IMR-90 (cell line): Measurements from ENCODE around the gene ADPGK. TPM values are rescaled to one million over a fixed set of nuclear protein-coding genes. Genes with fewer than 3 reads are reported as not detected.

Experiments used
- ATAC-seq: fragments of 200-7000 bp; cut with Tn5 transposase; 2 replicates; pipeline ENCODE4 v1.9.1; 2020; ENCODE audit warnings: low read depth, mild to moderate bottlenecking, moderate library complexity
- BruUV-seq: library from RNA; stranded (reverse); fragments of 400-500 nt; replicated peaks from 2 replicates; lab custom pipeline; 2021; lab: Mats Ljungman, UMichigan
- CTCF ChIA-PET: fragments of 300-600 bp; formaldehyde crosslinking; extraction: SDS; loops from one replicate; lab custom pipeline; 2021; ENCODE audit warnings: antibody characterized with exemption; lab: Yijun Ruan, JAX
- POLR2A ChIA-PET: fragments of 300-600 bp; sonication (Branson Sonifier 250); formaldehyde crosslinking; loops from one replicate; lab custom pipeline; 2022; ENCODE audit warnings: antibody characterized with exemption; ENCODE audit not compliant: unreplicated experiment; lab: Charles Lee
- DNase-seq: peaks from one replicate; pipeline ENCODE4 v3.0.0; 2013
- H2AFZ ChIP-seq: replicated peaks from 2 replicates; pipeline ENCODE3; 2013; ENCODE audit warnings: low read length, mild to moderate bottlenecking; ENCODE audit not compliant: poor library complexity
- H2AK5ac ChIP-seq: 2 replicates; pipeline ENCODE4 v1.6.1; 2013; ENCODE audit warnings: low read depth, low read length, inconsistent platforms
- H2AK9ac ChIP-seq: replicated peaks from 2 replicates; pipeline ENCODE3; 2013; ENCODE audit warnings: mild to moderate bottlenecking, low read depth, low read length, moderate library complexity; ENCODE audit not compliant: poor library complexity
- H2BK120ac ChIP-seq: 2 replicates; pipeline ENCODE4 v1.6.1; 2013; ENCODE audit warnings: low read depth, low read length, inconsistent platforms
- H2BK15ac ChIP-seq: 3 replicates; pipeline ENCODE4 v1.6.1; 2013; ENCODE audit warnings: low read depth, low read length, inconsistent platforms
- H2BK20ac ChIP-seq: 2 replicates; pipeline ENCODE4 v1.6.1; 2013; ENCODE audit warnings: low read depth, mild to moderate bottlenecking, inconsistent platforms, low read length, moderate library complexity
- H2BK5ac ChIP-seq: 2 replicates; pipeline ENCODE4 v1.6.1; 2013; ENCODE audit warnings: mild to moderate bottlenecking, low read depth, low read length, inconsistent platforms; ENCODE audit not compliant: poor library complexity, severe bottlenecking
- H3K14ac ChIP-seq: replicated peaks from 2 replicates; pipeline ENCODE4 v1.6.1; 2013; ENCODE audit warnings: low read depth, low read length, inconsistent platforms
- H3K18ac ChIP-seq: 2 replicates; pipeline ENCODE4 v1.6.1; 2013; ENCODE audit warnings: low read depth, low read length, control low read depth
- H3K23ac ChIP-seq: 2 replicates; pipeline ENCODE4 v1.6.1; 2013; ENCODE audit warnings: low read depth, low read length, inconsistent platforms
- H3K27ac ChIP-seq: 2 replicates; pipeline ENCODE4 v1.5.1; 2013; ENCODE audit warnings: mild to moderate bottlenecking, control low read depth, low read length; ENCODE audit not compliant: insufficient read depth
- H3K27me3 ChIP-seq: 2 replicates; pipeline ENCODE4 v1.6.1; 2013; ENCODE audit warnings: low read length; ENCODE audit not compliant: control insufficient read depth, insufficient read depth
- H3K36me3 ChIP-seq: 2 replicates; pipeline ENCODE4 v1.6.1; 2013; ENCODE audit warnings: low read length, mixed read lengths; ENCODE audit not compliant: control insufficient read depth, insufficient read depth
- H3K4ac ChIP-seq: 2 replicates; pipeline ENCODE4 v1.6.1; 2013; ENCODE audit warnings: low read depth, low read length, inconsistent platforms
- H3K4me1 ChIP-seq: 2 replicates; pipeline ENCODE4 v1.6.1; 2013; ENCODE audit warnings: low read length, mixed read lengths; ENCODE audit not compliant: control insufficient read depth, insufficient read depth
- H3K4me2 ChIP-seq: 2 replicates; pipeline ENCODE4 v1.6.1; 2013; ENCODE audit warnings: low read depth, mild to moderate bottlenecking, control low read depth, low read length, moderate library complexity
- H3K4me3 ChIP-seq: 2 replicates; pipeline ENCODE4 v1.5.1; 2013; ENCODE audit warnings: low read depth, mild to moderate bottlenecking, control low read depth, low read length, moderate library complexity; ENCODE audit not compliant: insufficient read depth
- H3K56ac ChIP-seq: 2 replicates; pipeline ENCODE4 v1.6.1; 2013; ENCODE audit warnings: low read length, inconsistent platforms; ENCODE audit not compliant: insufficient read depth; ENCODE audit errors: extremely low read depth
- H3K79me1 ChIP-seq, 2 experiments: 2 replicates each; pipeline ENCODE4 v1.6.1; 2013; ENCODE audit warnings: low read length in 2 of 2, inconsistent platforms in 1 of 2, low read depth in 1 of 2
- H3K9ac ChIP-seq: 2 replicates; pipeline ENCODE4 v1.6.1; 2013; ENCODE audit warnings: low read depth, low read length, control low read depth
- H3K9me1 ChIP-seq: 2 replicates; pipeline ENCODE4 v1.6.1; 2013; ENCODE audit warnings: low read length, inconsistent platforms; ENCODE audit not compliant: insufficient read depth
- H3K9me3 ChIP-seq: 2 replicates; pipeline ENCODE4 v1.6.1; 2013; ENCODE audit warnings: low read length; ENCODE audit not compliant: control insufficient read depth, insufficient read depth
- H4K20me1 ChIP-seq: 2 replicates; pipeline ENCODE4 v1.6.1; 2013; ENCODE audit warnings: low read length, inconsistent platforms; ENCODE audit not compliant: insufficient read depth
- H4K5ac ChIP-seq: 2 replicates; pipeline ENCODE4 v1.6.1; 2013; ENCODE audit warnings: mild to moderate bottlenecking, low read depth, low read length, control low read depth
- H4K8ac ChIP-seq, 2 experiments: 2 replicates each; pipeline ENCODE4 v1.6.1; 2013; ENCODE audit warnings: low read depth in 2 of 2, low read length in 2 of 2, control low read depth in 1 of 2, inconsistent platforms in 1 of 2
- H4K91ac ChIP-seq: 2 replicates; pipeline ENCODE4 v1.6.1; 2013; ENCODE audit warnings: low read depth, low read length, inconsistent platforms; ENCODE audit not compliant: insufficient read depth
- MAFK ChIP-seq: IDR thresholded peaks from 2 replicates; pipeline ENCODE4 v1.6.1; 2012; ENCODE audit warnings: low read depth, low read length, improper control_type of control experiment
- whole genome bisulfite sequencing, 2 experiments: methylation state at CpG; one replicate each; pipeline versions ENCODE4 v1.1.5 to v1.1.7; 2013; ENCODE audit warnings: missing lambda C conversion rate in 2 of 2; ENCODE audit not compliant: insufficient read length in 1 of 2; ENCODE audit errors: extremely low coverage in 2 of 2; 5-methylcytosine and 5-hydroxymethylcytosine counted together
- dilution Hi-C: fragments of 300-500 bp; cut with HindIII; formaldehyde crosslinking; loops from one replicate; pipeline ENCODE4 v1.14.3; 2018; ENCODE audit warnings: low sequenced_read_pairs; ENCODE audit not compliant: unreplicated experiment
- in situ Hi-C: fragments of 300-500 bp; cut with MboI; formaldehyde crosslinking; loops from 3 replicates; pipeline ENCODE4 v1.14.3; 2019; ENCODE audit warnings: low sequenced_read_pairs, inconsistent platforms, mixed read lengths
- intact Hi-C: fragments of 100-400 bp; cut with micrococcal nuclease; formaldehyde crosslinking; loops from 2 replicates; pipeline ENCODE4 v1.10.0; 2022
- polyA plus RNA-seq, 3 experiments: library from polyadenylated mRNA; depleted of rRNA; stranded (reverse); fragments of >200 nt; gene quantifications; 2 replicates each; pipeline ENCODE4 v1.2.3, GENCODE V29; 2012; ENCODE audit warnings: low replicate concordance in 1 of 3
- total RNA-seq: library from RNA; depleted of rRNA; stranded (reverse); fragments of >200 nt; gene quantifications from 2 replicates; pipeline ENCODE4 v1.2.3, GENCODE V29; 2012

Gene ADPGK
- total and polyA plus RNA-seq, 2 of the 4 experiments (the other 2 are of a cell fraction) = 53.2 to 62.8 TPM

GRCh38 chr15:72781631-72782030 lies 1.9 kb downstream of the ADPGK start:
- Histone ChIP-seq H3K4ac (no peak overlapping the region), H2AFZ (no peak overlapping the region), H3K9me3 (no peaks in the 10 kb centered on the region), H4K20me1 (peaks cover 6% of the 10 kb centered on the region; the same call in 1 of the 2 replicates), H3K9me1 (peaks cover 18% of the 10 kb centered on the region), H3K18ac (no peak overlapping the region), H3K79me1 (peaks cover 26 to 50% of the 10 kb centered on the region in 2 experiments), H2BK5ac (no peak overlapping the region), H3K27me3 (no peaks in the 10 kb centered on the region), H2AK9ac (no peak overlapping the region), H3K27ac (no peak overlapping the region), H3K4me1 (peaks cover 16% of the 10 kb centered on the region), H2BK15ac (no peak overlapping the region), H3K23ac (no peak overlapping the region), H4K5ac (no peak overlapping the region), H3K56ac (no peak overlapping the region), H2BK20ac (no peak overlapping the region), H2BK120ac (no peak overlapping the region), H3K9ac (no peak overlapping the region), H3K4me2 (peak overlapping the region; percentile 16; the same call in 1 of the 2 replicates), H3K14ac (no peak overlapping the region), H2AK5ac (no peak overlapping the region), H3K36me3 (peaks cover 2% of the 10 kb centered on the region; the same call in 1 of the 2 replicates), H3K4me3 (no peak overlapping the region), H4K8ac (no peak overlapping the region), H4K91ac (no peak overlapping the region)
- intact Hi-C loops (loop anchor here (2.0 kb wide), 1 partner anchor 59 kb away; no protein-coding TSS in a partner anchor), dilution Hi-C loops (no loop called here), in situ Hi-C loops (loop anchor here (10.0 kb wide), 1 partner anchor 493 kb away; no protein-coding TSS in a partner anchor)
- WGBS, 2 experiments = 100% methylated on average over 1 of the region's 6 CpGs; no CpG with 5 or more reads in 1 of the 2 experiments
- DNase-seq = no peak
- BruUV-seq = no TSS peak
- ChIA-PET CTCF (interaction anchor here (0.9 kb wide), 1 partner anchor 444 kb away, joined by 3 read pairs; no protein-coding TSS in a partner anchor), POLR2A (no interaction called here)
- ATAC-seq = no peak
- no peak for TF ChIP-seq MAFK
